Astrocyte of the spinal cord (primary cell): Measurements from ENCODE around the gene DGKB.

Source experiments
- DNase-seq: peaks from one replicate; pipeline ENCODE4 v3.0.0; 2011; ENCODE audit warnings: low read depth, low spot score
- H3K4me3 ChIP-seq: 2 replicates; pipeline ENCODE4 v1.5.1; 2011; ENCODE audit warnings: low read depth, mild to moderate bottlenecking, low read length, moderate library complexity
- in situ Hi-C: cut with HindIII; loops from 2 replicates; pipeline ENCODE4 v1.10.0; 2017; ENCODE audit warnings: low sequenced_read_pairs
- TF ChIP-seq, protein P1 (sequence below): IDR thresholded peaks from 2 replicates; pipeline ENCODE4 v1.5.1; 2012; ENCODE audit warnings: low read depth, mild to moderate bottlenecking, low read length, inconsistent platforms

The DGKB gene

DNA sequence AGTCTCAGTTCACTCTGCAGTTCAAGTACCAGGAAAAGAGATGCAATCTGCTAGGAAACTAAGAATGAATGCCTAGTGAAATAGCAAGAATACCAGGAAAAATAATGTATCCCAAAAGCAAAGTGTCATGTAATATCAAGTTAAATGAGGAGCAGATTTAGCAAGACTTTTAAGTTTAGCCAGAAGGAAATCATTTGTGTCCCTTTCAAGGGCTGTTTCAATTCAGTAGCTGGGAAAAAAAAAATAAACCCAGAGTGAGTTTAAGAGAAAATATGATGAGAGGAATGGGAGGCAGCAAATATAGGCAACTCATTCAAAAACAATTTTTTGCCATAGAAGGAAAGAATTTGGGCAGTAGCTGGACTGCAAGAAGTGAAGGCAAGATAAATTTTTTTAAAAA, 135.8 kb downstream of the DGKB start:
- H3K4me3 ChIP-seq, result no peak overlapping the region
- TF ChIP-seq, protein P1, sequence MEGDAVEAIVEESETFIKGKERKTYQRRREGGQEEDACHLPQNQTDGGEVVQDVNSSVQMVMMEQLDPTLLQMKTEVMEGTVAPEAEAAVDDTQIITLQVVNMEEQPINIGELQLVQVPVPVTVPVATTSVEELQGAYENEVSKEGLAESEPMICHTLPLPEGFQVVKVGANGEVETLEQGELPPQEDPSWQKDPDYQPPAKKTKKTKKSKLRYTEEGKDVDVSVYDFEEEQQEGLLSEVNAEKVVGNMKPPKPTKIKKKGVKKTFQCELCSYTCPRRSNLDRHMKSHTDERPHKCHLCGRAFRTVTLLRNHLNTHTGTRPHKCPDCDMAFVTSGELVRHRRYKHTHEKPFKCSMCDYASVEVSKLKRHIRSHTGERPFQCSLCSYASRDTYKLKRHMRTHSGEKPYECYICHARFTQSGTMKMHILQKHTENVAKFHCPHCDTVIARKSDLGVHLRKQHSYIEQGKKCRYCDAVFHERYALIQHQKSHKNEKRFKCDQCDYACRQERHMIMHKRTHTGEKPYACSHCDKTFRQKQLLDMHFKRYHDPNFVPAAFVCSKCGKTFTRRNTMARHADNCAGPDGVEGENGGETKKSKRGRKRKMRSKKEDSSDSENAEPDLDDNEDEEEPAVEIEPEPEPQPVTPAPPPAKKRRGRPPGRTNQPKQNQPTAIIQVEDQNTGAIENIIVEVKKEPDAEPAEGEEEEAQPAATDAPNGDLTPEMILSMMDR, result no peak
- in situ Hi-C loops, result no loop called here
- no peak for DNase-seq

GRCh38 chr7:14765731-14766130, 136.8 kb downstream of the DGKB start:
- TF ChIP-seq, protein P1, result no peak
- DNase-seq, result no peak
- in situ Hi-C loops, result no loop called here
- no peak overlapping the region for H3K4me3 ChIP-seq

DNA sequence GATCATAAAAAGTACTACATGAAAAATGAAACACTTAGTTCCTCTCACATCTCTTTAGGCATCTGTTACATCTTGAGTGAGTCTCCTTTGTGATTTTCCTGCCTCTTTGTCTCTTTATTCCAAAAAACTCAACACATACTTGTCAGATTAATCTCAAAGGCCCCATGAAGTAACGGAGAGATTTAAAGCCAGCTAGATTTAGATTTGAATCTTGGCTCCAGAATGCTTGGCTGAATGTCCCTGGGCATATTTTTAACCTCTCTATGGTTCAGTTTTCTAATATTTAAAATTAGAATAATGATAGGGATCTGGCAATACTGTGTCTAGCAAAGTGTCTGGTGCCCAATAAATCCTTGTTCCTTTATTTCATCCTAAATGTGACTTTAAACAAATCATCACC, 140.0 kb downstream of the DGKB start:
- no peak for DNase-seq
- H3K4me3 ChIP-seq, result no peak overlapping the region
- TF ChIP-seq, protein P1, result no peak
- in situ Hi-C loops, result no loop called here

- in situ Hi-C loops, result no loop called here
- TF ChIP-seq, protein P1, result no peak
- no peak overlapping the region for H3K4me3 ChIP-seq
- DNase-seq, result peak; percentile 87
Measured at GRCh38 chr7:14761510-14762296, 140.8 kb downstream of the DGKB start.

DNA sequence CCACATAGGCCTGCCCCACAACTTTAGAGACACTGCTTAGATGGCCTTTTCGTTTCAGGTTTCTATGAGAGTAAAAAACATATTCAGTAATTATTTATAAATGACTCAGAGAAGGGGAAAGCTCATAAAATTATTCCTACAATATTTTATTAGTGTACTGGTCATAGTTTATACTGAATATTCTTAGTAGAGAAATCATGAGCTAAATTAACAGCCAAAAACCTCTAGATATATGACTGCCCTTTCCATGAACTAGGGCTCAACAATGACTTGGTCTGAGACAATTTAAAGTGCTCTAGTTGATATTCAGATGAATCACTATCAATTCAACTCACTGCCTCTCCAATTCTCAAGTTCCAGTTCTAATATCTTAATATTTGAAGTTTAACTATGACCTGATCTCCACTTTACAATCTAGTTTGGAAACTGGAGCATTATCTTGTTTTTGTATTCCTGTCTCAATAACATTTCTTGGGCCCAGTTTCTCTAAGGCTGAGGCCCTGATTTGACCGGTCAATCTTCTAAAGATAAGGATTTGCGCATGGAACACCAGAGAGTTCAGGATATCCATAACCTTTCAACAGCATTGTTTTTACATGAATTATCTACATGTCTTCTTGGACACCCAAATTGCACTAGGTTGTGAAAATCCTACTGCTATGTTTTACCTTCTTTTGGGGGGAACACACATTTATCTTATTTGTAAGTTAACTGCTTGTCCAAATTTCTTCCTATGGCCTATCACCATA, 141.6 kb downstream of the DGKB start:
- no peak overlapping the region for H3K4me3 ChIP-seq
- in situ Hi-C loops, result no loop called here
- TF ChIP-seq, protein P1, result no peak
- DNase-seq, result no peak

GRCh38 chr7:14759785-14760184, 142.8 kb downstream of the DGKB start:
- no peak overlapping the region for H3K4me3 ChIP-seq
- TF ChIP-seq, protein P1, result no peak
- in situ Hi-C loops, result no loop called here
- no peak for DNase-seq
